Measurements from ENCODE around the gene NFATC1.

The NFATC1 gene

DNA sequence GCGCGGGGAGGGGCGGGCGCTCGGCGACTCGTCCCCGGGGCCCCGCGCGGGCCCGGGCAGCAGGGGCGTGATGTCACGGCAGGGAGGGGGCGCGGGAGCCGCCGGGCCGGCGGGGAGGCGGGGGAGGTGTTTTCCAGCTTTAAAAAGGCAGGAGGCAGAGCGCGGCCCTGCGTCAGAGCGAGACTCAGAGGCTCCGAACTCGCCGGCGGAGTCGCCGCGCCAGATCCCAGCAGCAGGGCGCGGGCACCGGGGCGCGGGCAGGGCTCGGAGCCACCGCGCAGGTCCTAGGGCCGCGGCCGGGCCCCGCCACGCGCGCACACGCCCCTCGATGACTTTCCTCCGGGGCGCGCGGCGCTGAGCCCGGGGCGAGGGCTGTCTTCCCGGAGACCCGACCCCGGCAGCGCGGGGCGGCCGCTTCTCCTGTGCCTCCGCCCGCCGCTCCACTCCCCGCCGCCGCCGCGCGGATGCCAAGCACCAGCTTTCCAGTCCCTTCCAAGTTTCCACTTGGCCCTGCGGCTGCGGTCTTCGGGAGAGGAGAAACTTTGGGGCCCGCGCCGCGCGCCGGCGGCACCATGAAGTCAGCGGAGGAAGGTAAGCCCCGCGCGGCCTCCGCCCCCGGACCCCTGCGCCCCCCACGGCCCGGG is at the start of gene NFATC1:
TSS of gene NFATC1 (plus strand) at position 170 of the 644 bp plus-strand sequence. CDS start at position 465, 295 bp downstream.
- TF ChIP-seq, protein P1, sequence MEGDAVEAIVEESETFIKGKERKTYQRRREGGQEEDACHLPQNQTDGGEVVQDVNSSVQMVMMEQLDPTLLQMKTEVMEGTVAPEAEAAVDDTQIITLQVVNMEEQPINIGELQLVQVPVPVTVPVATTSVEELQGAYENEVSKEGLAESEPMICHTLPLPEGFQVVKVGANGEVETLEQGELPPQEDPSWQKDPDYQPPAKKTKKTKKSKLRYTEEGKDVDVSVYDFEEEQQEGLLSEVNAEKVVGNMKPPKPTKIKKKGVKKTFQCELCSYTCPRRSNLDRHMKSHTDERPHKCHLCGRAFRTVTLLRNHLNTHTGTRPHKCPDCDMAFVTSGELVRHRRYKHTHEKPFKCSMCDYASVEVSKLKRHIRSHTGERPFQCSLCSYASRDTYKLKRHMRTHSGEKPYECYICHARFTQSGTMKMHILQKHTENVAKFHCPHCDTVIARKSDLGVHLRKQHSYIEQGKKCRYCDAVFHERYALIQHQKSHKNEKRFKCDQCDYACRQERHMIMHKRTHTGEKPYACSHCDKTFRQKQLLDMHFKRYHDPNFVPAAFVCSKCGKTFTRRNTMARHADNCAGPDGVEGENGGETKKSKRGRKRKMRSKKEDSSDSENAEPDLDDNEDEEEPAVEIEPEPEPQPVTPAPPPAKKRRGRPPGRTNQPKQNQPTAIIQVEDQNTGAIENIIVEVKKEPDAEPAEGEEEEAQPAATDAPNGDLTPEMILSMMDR (IDR thresholded peaks at IDR 0.05; ENCODE audit: low read depth, low read length, missing control alignments): no peak
- peak within 1 kb of the TSS; percentile 54 for H3K4me3 ChIP-seq (ENCODE audit: low read depth, low read length)
- no peak for DNase-seq (ENCODE audit: low read depth)

DNA sequence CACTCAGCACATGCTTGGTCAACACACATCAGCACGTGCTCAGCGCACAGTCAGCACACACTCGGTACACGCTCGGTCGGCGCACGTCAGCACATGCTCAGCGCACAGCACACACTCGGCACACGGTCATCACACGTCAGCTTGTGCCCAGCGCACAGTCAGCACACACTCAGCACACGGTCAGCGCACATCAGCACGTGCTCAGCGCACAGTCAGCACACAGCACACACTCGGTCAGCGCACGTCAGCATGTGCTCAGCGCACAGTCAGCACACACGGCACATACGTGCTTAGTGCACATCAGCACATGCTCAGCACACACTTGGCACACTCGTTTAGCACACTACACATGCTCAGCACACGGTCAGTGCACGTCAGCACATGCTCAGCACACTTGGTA is 49.7 kb upstream of the NFATC1 start:
- no peak for DNase-seq (ENCODE audit: low read depth)
- TF ChIP-seq, protein P1 (IDR thresholded peaks at IDR 0.05; ENCODE audit: low read depth, low read length, missing control alignments): no peak

DNA sequence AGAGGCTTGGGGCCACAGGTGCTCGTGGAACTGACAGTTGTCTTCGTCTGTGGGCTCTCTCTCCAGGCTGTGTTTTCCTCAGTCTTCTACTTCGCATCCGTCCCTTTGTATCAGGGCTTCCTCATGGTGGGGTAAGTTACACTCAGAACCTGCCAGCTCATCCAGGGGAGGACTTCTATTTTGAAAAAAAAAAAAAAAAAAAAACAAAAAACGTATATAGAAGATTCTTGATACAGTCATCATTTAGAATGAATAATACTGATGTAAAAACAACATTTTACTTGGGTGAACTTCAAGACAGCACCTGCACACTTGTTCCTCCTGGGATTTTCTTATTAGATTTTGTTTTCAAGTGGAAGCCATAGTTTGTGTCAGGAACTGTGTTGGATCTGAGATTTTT is 47.7 kb upstream of the NFATC1 start:
- no peak for DNase-seq (ENCODE audit: low read depth)
- no peak overlapping the region for H3K4me3 ChIP-seq (ENCODE audit: low read depth, low read length)
- TF ChIP-seq, protein P1 (IDR thresholded peaks at IDR 0.05; ENCODE audit: low read depth, low read length, missing control alignments): no peak

More for the DNA sequence above, 49.7 kb upstream of the NFATC1 start:
- no peak overlapping the region for H3K4me3 ChIP-seq (ENCODE audit: low read depth, low read length)

DNA sequence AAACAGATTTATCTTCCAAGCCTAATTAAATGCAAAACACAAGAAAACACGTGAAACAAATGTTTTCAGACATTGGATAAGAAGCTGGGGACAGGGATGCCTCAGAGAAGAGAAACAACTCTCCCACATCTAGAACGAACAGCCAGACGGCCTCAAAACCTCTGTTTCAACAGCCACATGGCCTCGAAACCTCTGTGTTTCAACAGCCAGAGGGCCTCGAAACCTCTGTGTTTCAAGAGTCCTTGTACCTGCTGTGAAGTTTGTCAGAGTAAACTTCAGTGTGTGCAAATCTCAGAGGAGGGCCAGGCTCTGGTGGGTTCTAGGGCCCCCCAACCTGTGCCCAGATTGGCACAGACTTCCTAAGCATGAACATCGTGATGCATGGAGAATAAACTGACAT is 43.3 kb upstream of the NFATC1 start:
- H3K4me3 ChIP-seq (ENCODE audit: low read depth, low read length): no peak overlapping the region
- TF ChIP-seq, protein P1 (IDR thresholded peaks at IDR 0.05; ENCODE audit: low read depth, low read length, missing control alignments): no peak
- DNase-seq (ENCODE audit: low read depth): no peak

DNA sequence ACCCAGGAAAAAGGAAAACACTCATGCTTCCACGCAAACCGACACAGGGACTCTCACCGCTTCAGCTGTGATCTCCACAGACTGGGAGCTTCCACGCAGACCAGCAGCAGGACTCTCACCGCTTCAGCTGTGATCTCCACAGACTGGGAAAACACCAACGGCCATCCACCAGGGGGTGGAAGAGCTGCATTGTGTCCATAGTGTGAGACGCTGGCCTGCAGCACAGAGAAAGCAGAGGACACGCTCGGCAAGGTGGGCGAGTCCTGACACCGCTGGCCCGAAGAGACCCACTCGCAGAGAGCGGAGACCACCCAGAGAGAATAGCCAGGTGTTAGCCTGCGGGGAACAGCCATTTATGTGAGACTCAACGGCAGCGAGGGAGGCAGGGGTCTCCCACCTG is 42.5 kb upstream of the NFATC1 start:
- TF ChIP-seq, protein P1 (IDR thresholded peaks at IDR 0.05; ENCODE audit: low read depth, low read length, missing control alignments): peak; percentile 10
- no peak overlapping the region for H3K4me3 ChIP-seq (ENCODE audit: low read depth, low read length)
- no peak for DNase-seq (ENCODE audit: low read depth)

DNA sequence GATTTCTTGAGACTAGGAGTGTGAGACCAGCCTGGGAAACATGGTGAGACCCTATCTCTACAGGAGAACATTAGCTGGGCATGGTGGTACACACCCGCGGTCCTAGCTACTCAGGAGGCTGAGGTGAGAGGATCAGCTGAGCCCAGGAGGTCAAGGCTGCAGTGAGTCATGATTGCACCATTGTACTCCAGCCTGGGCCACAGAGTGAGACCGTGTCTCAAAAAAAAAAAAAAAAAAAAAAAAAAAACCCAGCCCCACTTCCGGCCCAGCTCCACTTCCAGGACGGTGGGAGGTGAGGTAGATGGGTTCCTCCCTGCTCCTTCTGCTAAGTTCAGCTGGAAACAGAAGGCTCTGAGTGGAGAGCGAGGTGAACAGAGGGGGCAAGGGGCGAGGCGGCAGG is 41.4 kb upstream of the NFATC1 start:
- TF ChIP-seq, protein P1 (IDR thresholded peaks at IDR 0.05; ENCODE audit: low read depth, low read length, missing control alignments): no peak
- no peak for DNase-seq (ENCODE audit: low read depth)
- no peak overlapping the region for H3K4me3 ChIP-seq (ENCODE audit: low read depth, low read length)
